Activated naive CD8-positive, alpha-beta T cell treated with anti-CD3 and anti-CD28 coated beads, Interleukin-2, amount 10 ng/mL, durations not matched to agents 7 days and 5 days (primary cell): ENCODE data around the gene DIRAS3. TPM values are rescaled to one million over a fixed set of nuclear protein-coding genes. Genes with fewer than 3 reads are reported as not detected.
A peak's percentile ranks its signal among the peaks of the same experiment; 100 is the strongest.
"Not testable (repeated sequence)": the region's sequence is repeated elsewhere in the genome, so short reads cannot be mapped to it uniquely, and the experiment has no call there.

Experiments used
- ATAC-seq: fragments of 150-1000 bp; cut with Tn5 transposase; one replicate; pipeline ENCODE4 v1.10.0; 2021; ENCODE audit warnings: low read depth, moderate library complexity
- POLR2A ChIA-PET: fragments of 350-600 bp; sonication (Branson Sonifier 250); formaldehyde crosslinking; loops from one replicate; lab custom pipeline; 2021; ENCODE audit warnings: antibody characterized with exemption; lab: Charles Lee
- DNase-seq: peaks from one replicate; pipeline ENCODE4 v3.0.0; 2021
- H3K27ac Mint-ChIP-seq: one replicate; pipeline ENCODE4 v1.8.0; 2022; ENCODE audit warnings: mild to moderate bottlenecking, mixed read lengths
- H3K27me3 Mint-ChIP-seq: one replicate; pipeline ENCODE4 v1.8.0; 2022; ENCODE audit warnings: mild to moderate bottlenecking, moderate library complexity, mixed read lengths
- H3K36me3 Mint-ChIP-seq: one replicate; pipeline ENCODE4 v1.8.0; 2021; ENCODE audit warnings: mild to moderate bottlenecking, mixed read lengths
- H3K4me1 Mint-ChIP-seq: one replicate; pipeline ENCODE4 v1.8.0; 2021; ENCODE audit warnings: mixed read lengths
- H3K4me3 Mint-ChIP-seq: one replicate; pipeline ENCODE4 v1.8.0; 2022; ENCODE audit warnings: mild to moderate bottlenecking, moderate library complexity, mixed read lengths
- H3K9me3 Mint-ChIP-seq: one replicate; pipeline ENCODE4 v1.8.0; 2021; ENCODE audit warnings: mixed read lengths
- total RNA-seq, 2 experiments: library from RNA; stranded (reverse); gene quantifications; one replicate each; pipeline ENCODE4 v1.2.3, GENCODE V29; 2021

DIRAS3 gene, protein sequence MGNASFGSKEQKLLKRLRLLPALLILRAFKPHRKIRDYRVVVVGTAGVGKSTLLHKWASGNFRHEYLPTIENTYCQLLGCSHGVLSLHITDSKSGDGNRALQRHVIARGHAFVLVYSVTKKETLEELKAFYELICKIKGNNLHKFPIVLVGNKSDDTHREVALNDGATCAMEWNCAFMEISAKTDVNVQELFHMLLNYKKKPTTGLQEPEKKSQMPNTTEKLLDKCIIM
- total RNA-seq: not detected

DNA sequence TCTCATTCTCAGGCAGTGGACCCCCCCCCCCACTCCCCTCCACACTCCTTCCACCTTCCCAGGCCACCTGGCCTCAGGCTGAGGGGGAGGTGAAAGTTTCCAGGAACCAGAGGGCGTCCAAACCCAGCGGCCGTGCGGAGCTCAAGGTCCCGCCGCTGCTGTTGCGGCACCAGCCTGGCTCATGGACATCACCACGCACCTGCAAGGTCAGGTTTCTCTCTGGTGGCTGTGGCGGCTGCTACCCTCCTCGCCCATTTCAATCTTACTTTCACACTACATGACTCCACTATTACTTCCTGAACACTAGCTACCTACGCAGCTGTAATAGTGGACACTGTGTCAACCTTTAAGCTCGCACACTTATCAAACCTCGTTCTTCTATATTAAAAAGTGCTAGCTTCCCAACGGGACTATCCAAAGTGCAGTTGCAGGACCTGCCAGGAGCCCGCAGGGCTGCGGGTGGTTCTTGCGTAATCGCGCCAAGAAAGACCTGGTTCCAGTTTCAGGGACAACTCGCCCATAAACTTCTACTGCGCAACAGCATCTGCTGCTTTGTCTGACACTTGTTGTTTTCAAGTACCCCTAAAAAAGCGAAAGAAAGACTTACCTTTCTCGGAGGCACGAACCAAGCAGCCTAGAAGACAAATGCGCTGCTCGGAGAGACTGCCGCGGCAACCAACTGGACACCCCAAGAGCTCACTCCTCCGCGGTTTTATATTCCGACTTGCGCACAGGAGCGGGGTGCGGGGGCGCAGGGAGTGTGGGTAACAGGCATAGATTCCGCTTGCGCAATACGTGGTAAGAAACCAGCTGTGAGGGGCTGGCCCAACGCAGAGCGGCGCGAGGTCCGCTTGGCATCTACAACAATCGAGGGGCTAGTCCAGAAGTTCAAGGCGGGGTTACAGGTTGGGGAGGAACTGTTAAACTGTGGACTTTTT lies at the start of gene DIRAS3:
TSS of gene DIRAS3 (minus strand) at position 687 of the 938 bp plus-strand sequence. CDS start 3,330 bp downstream, outside the sequence.
- POLR2A ChIA-PET: no interaction called here
- H3K36me3 Mint-ChIP-seq: no peaks in the 10 kb centered on the region
- H3K27ac Mint-ChIP-seq: no peak within 1 kb of the TSS
- no peaks in the 10 kb centered on the region for H3K4me1 Mint-ChIP-seq
- DNase-seq: no peak
- no peaks in the 10 kb centered on the region for H3K9me3 Mint-ChIP-seq
- H3K4me3 Mint-ChIP-seq: peak within 1 kb of the TSS; percentile 40
- peaks cover 26% of the 10 kb centered on the region for H3K27me3 Mint-ChIP-seq
- no peak for ATAC-seq

DNA sequence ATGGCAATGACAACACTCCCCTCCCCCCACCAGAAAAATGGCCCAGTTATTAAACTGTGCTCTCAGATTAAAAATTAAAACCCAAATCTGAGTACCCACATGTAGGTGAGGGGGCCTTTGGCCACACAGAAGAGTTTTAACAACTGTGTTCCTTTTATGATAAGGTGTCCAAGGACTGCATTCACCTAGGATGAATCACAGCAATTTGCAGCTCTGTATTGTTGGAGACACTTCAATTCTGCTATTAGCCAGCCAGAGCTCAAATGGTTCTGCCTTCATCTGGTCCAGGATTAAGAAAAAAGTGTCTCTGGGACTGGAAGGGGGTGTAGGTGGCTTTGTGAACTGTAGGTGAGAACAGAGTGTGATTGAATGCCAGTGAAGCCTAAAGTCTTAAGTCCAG lies 43.3 kb upstream of the DIRAS3 start:
- no peak for ATAC-seq
- Mint-ChIP-seq H3K4me3 (no peak overlapping the region), H3K27ac (no peak overlapping the region), H3K4me1 (no peaks in the 10 kb centered on the region), H3K27me3 (peaks cover 2% of the 10 kb centered on the region), H3K9me3 (no peaks in the 10 kb centered on the region), H3K36me3 (no peaks in the 10 kb centered on the region)
- DNase-seq: no peak
- POLR2A ChIA-PET: no interaction called here

DNA sequence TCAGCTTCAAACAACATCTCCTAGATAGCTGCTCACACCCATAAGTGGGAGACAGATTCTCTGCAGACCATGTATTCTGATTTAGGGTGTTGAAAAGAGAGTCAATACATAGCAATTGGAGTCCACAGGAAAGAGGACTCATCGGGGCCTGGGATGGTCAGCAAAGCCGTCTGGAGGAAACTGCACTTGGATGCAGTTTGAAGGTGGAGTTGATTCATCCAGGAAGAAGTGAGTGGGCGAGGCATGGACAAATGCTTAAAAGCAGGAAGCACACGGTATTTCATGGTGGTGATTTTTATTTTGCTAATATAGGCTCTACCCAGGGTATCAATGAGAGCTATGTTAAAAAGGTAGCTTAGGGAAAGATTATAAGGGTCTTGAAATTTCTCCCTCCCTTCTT lies 36.8 kb upstream of the DIRAS3 start:
- Mint-ChIP-seq H3K36me3 (no peaks in the 10 kb centered on the region), H3K27me3 (no peaks in the 10 kb centered on the region), H3K4me3 (no peak overlapping the region), H3K4me1 (no peaks in the 10 kb centered on the region), H3K27ac (no peak overlapping the region), H3K9me3 (no peaks in the 10 kb centered on the region)
- POLR2A ChIA-PET: interaction anchor here (0.6 kb wide), 1 partner anchor 143 kb away, joined by 3 read pairs; no protein-coding TSS in a partner anchor
- ATAC-seq (no peak), DNase-seq (no peak)

DNA sequence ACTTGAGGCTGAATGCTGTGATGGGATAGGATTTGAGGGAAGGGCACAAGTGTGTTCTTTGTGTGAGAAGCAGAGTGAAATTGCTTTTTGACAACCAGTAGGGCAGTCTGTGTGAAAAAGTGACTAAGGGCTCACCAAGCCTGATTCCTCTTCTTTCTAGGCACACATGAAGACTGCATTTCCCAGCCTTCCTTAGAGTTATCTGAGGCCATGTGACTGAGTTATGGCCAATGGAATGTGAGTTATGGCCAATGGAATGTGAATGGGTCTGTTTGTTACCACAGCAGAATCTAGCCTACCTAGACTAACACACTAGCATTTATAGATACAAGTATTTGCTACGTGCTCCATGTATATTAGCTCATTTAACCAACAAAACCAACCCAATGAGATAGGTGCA lies 35.3 kb upstream of the DIRAS3 start:
- POLR2A ChIA-PET: no interaction called here
- no peaks in the 10 kb centered on the region for H3K27me3 Mint-ChIP-seq
- H3K4me3 Mint-ChIP-seq: no peak overlapping the region
- no peak overlapping the region for H3K27ac Mint-ChIP-seq
- no peak for DNase-seq
- no peaks in the 10 kb centered on the region for H3K9me3 Mint-ChIP-seq
- H3K36me3 Mint-ChIP-seq: no peaks in the 10 kb centered on the region
- no peaks in the 10 kb centered on the region for H3K4me1 Mint-ChIP-seq
- ATAC-seq: no peak

DNA sequence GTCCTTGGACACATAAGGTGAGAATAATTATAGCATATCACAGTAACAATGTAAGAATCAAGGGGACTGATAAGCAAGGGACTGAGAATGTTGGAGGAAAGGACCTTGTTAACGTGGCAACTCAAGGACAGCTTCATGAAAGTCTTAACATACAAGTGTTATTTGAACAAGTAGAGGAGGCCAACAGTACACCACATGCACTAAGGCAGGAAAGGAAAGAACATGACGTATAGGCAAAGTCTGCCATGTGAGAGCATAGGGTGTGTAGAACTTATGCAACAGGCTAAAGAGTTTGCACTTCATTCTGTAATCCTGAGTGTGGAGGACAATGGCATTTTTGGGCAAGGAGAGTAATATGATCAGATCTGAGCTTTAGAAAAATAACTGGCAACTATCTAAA lies 33.3 kb upstream of the DIRAS3 start:
- H3K4me1 Mint-ChIP-seq: no peaks in the 10 kb centered on the region

DNA sequence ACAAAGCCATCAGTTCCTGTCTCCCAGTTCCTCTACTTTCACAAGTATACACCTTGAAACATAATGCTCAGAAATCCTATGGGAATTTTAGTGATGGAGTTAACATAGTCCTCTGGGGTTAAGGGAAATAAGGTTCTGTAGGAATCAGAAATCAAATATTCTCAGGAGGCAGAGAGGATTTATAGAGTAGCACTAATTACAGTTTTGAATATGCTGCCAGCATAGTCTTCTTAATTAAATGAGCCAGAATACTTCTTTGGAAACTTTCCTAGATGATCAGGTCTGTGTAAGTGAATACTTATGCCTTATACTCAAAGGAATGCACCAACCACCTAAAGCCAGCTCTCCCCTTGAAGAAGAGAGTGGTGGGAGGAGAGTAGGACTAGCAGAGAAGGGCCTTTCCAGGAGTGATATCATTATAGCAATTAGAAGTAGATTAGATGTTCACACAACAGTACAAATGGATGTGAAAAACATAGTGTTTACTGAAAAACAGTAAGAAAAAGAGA lies 31.4 kb upstream of the DIRAS3 start:
- Mint-ChIP-seq H3K4me1 (no peaks in the 10 kb centered on the region), H3K27ac (no peak overlapping the region), H3K9me3 (no peaks in the 10 kb centered on the region), H3K36me3 (no peaks in the 10 kb centered on the region), H3K4me3 (no peak overlapping the region), H3K27me3 (no peaks in the 10 kb centered on the region)
- ATAC-seq: no peak
- POLR2A ChIA-PET: no interaction called here
- no peak for DNase-seq

More for the DNA sequence above, 33.3 kb upstream of the DIRAS3 start:
- no peaks in the 10 kb centered on the region for H3K36me3 Mint-ChIP-seq
- POLR2A ChIA-PET: no interaction called here
- no peaks in the 10 kb centered on the region for H3K9me3 Mint-ChIP-seq
- no peak overlapping the region for H3K27ac Mint-ChIP-seq
- no peak for ATAC-seq
- no peak for DNase-seq
- no peaks in the 10 kb centered on the region for H3K27me3 Mint-ChIP-seq
- no peak overlapping the region for H3K4me3 Mint-ChIP-seq

DNA sequence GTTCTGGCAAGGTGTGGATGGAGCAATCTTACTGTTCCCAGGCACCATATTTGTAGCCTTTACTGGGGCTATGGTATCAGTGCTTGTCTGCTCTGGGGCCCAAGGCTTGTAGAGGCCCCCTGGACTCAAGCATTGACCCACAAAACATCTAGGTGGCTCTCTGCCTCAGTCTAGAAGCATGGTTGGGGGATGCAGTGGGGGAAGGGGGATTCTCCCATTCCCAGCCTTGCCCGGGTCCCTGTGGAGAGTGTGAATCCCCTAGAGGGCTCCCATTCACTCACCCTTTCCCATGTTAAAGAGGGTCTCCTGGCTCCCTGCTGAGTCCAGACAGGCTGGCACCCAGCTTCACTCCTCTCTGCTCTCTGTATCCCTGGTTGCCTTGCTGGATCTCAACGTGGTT lies 28.2 kb upstream of the DIRAS3 start:
- H3K4me3 Mint-ChIP-seq: no peak overlapping the region
- no peaks in the 10 kb centered on the region for H3K9me3 Mint-ChIP-seq
- POLR2A ChIA-PET: no interaction called here
- ATAC-seq: no peak
- no peak overlapping the region for H3K27ac Mint-ChIP-seq
- no peaks in the 10 kb centered on the region for H3K36me3 Mint-ChIP-seq
- H3K4me1 Mint-ChIP-seq: no peaks in the 10 kb centered on the region
- H3K27me3 Mint-ChIP-seq: peaks cover 2% of the 10 kb centered on the region
- no peak for DNase-seq

DNA sequence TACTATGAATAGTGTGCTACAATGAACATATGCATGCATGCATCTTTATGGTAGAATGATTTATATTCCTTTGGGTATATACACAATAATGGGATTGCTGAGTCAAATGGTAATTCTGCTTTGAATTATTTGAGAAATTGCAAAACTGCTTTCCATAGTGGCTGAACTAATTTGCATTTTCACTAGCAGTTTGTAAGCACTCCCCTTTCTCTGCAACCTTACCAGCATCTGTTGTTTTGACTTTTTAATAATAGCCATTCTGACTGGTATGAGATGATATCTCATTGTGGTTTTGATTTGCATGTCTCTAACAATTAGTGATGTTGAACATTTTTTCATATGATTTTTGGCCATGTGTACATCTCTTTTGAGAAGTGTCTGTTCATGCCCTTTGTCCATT lies 24.0 kb upstream of the DIRAS3 start:
- no peak overlapping the region for H3K27ac Mint-ChIP-seq
- peaks cover 2% of the 10 kb centered on the region for H3K27me3 Mint-ChIP-seq
- no peaks in the 10 kb centered on the region for H3K9me3 Mint-ChIP-seq
- no peaks in the 10 kb centered on the region for H3K36me3 Mint-ChIP-seq
- POLR2A ChIA-PET: no interaction called here
- DNase-seq: no peak
- no peak overlapping the region for H3K4me3 Mint-ChIP-seq
- no peaks in the 10 kb centered on the region for H3K4me1 Mint-ChIP-seq
- ATAC-seq: no peak

DNA sequence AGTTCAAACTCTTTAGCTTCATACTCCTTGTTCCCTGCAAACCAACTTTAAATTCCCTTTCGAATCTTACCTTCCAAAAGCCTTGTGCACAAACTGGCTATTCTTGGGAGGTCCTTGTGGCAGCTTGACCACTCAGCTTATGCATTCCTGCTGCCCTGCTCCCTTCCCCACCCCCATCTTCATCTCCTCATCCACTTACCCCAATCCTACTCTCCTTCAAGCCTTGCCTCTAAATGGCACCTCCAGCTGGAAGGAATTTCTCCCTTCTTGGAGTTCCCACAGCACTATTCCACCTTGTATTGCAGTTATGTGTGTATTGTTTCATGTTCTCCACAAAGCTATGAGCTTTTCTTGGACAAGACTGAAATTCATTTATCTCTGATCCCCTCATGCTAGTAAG lies 15.3 kb upstream of the DIRAS3 start:
- Mint-ChIP-seq H3K4me1 (no peaks in the 10 kb centered on the region), H3K27ac (no peak overlapping the region), H3K4me3 (no peak overlapping the region), H3K36me3 (no peaks in the 10 kb centered on the region), H3K27me3 (no peaks in the 10 kb centered on the region), H3K9me3 (no peaks in the 10 kb centered on the region)
- POLR2A ChIA-PET: no interaction called here
- ATAC-seq (no peak), DNase-seq (no peak)

DNA sequence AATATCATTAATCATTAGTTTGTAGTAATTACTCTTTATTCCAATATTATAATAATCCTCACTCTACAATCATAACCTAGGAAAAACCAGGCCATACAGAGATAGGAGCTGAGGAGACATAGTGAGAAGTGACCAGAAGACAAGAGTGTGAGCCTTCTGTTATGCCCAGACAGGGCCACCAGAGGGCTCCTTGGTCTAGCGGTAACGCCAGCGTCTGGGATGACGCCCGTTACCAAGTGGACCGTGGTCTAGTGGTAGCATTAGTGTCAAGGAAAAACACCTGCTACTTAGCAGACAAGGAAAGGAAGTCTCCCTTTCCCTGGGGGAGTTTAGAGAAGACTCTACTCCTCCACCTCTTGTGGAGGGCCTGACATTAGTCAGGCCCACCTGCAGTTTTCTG lies 7.6 kb upstream of the DIRAS3 start:
- POLR2A ChIA-PET, H3K36me3 Mint-ChIP-seq, DNase-seq, H3K4me1 Mint-ChIP-seq, ATAC-seq, H3K27ac Mint-ChIP-seq, H3K27me3 Mint-ChIP-seq, H3K9me3 Mint-ChIP-seq, H3K4me3 Mint-ChIP-seq: not testable (repeated sequence)

DNA sequence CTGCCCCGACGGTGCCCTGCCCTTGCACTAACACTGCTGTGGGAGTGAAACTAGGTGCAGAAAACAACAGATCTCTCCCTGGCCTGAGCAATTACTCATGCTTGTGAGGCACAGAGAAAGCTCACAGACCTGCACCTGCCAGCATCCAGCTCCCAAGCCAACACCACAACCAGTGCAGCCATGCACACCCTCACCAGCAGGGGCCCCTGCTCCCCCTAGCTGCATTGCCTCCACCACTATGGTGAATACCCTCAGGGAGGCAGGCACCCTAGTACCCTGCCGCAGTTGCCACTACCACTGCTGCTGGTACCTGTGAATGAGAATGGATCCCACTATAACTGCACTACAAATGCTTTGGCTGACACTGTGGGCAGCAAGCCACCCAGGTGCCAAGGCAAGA lies 7.1 kb upstream of the DIRAS3 start:
- Mint-ChIP-seq H3K9me3 (no peaks in the 10 kb centered on the region), H3K36me3 (no peaks in the 10 kb centered on the region), H3K4me3 (no peak overlapping the region), H3K27ac (no peak overlapping the region), H3K27me3 (peaks cover 2% of the 10 kb centered on the region), H3K4me1 (no peaks in the 10 kb centered on the region)
- DNase-seq: no peak
- POLR2A ChIA-PET: no interaction called here
- no peak for ATAC-seq

DNA sequence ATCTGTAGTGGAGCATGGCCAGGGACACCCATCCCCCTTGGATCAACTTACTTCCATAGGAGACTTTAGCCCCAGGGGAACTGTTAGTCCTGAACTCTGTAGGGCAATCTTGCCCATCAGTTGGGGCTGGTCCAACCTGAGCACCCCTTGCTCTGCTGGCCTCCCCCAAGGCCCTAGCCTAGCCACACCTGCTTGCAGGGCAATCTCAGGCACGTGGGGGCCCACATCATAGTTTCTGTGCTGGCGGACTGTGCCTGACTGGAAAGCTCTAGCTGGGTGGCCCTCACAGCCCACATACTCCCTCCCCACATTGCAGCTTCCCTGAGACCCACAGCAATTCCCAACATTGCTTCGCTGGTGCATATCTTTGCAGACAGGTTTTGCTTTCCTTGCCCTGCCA lies 6.6 kb upstream of the DIRAS3 start:
- Mint-ChIP-seq H3K36me3 (no peaks in the 10 kb centered on the region), H3K9me3 (no peaks in the 10 kb centered on the region), H3K4me1 (no peaks in the 10 kb centered on the region), H3K27ac (no peak overlapping the region), H3K4me3 (no peak overlapping the region), H3K27me3 (peaks cover 2% of the 10 kb centered on the region)
- POLR2A ChIA-PET: no interaction called here
- DNase-seq (no peak), ATAC-seq (no peak)

DNA sequence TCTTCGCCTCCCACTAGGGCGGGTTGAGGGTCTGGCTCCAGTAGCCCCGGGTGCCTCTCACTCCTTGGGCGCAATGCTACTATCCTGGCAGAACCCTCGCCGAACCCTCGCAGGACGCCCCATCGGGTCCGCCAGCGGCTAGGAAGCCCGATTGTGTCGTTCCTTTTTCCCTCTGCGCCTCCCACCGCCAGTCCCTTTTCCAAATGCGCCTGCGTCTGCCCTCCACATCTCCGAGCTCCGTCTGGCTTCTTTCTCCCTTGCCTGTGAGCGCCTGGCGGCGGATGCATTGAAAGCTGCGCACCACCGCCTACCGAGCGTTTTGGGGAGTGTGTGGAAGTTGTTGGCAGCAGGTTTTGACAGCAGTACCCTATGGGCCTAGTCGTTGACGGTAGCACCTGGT lies 1.0 kb upstream of the DIRAS3 start:
- ATAC-seq (no peak), DNase-seq (no peak)
- no peaks in the 10 kb centered on the region for H3K4me1 Mint-ChIP-seq
- H3K27ac Mint-ChIP-seq: no peak overlapping the region
- POLR2A ChIA-PET: no interaction called here
- H3K36me3 Mint-ChIP-seq: no peaks in the 10 kb centered on the region
- no peak overlapping the region for H3K4me3 Mint-ChIP-seq
- H3K27me3 Mint-ChIP-seq: peaks cover 23% of the 10 kb centered on the region
- no peaks in the 10 kb centered on the region for H3K9me3 Mint-ChIP-seq

DNA sequence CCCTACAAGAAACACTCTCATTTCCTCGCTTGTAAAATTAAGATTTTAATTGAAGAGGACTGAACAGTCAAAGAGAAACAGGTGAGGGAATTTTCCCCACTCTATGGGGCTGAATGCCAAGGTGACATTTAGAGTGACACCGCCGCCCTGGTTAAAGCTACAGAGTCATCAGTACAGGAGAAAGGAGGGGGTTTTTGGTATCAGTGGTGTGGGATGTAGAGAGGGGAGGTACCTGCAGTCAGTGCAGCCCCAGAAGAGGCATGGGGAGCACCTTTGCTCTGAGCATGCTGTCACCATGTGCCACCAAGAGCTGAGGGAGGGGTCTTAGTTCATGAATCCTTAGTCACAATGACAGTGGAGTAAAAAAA lies 2.8 kb downstream of the DIRAS3 start:
- no peak overlapping the region for H3K27ac Mint-ChIP-seq

More for the DNA sequence above, 2.8 kb downstream of the DIRAS3 start:
- Mint-ChIP-seq H3K9me3 (no peaks in the 10 kb centered on the region), H3K27me3 (peaks cover 24% of the 10 kb centered on the region), H3K4me3 (no peak overlapping the region), H3K36me3 (no peaks in the 10 kb centered on the region), H3K4me1 (no peaks in the 10 kb centered on the region)
- DNase-seq (no peak), ATAC-seq (no peak)
- POLR2A ChIA-PET: no interaction called here
